GM12878 (cell line): Measurements from ENCODE around the gene FGF11. TPM values are rescaled to one million over a fixed set of nuclear protein-coding genes. Genes with fewer than 3 reads are reported as not detected.
A peak's percentile ranks its signal among the peaks of the same experiment; 100 is the strongest.

Experiments used
- ATAC-seq: fragments of 200-7000 bp; cut with Tn5 transposase; 3 replicates; pipeline ENCODE4 v1.9.1; 2020; ENCODE audit warnings: mild to moderate bottlenecking, moderate library complexity
- BruUV-seq: library from RNA; stranded (reverse); fragments of 400-500 nt; replicated peaks from 2 replicates; lab custom pipeline; 2021; lab: Mats Ljungman, UMichigan
- CTCF ChIA-PET: fragments of 300-600 bp; sonication (Branson Sonifier 250); formaldehyde crosslinking; extraction: SDS; loops from one replicate; lab custom pipeline; 2021; ENCODE audit warnings: inconsistent platforms; lab: Yijun Ruan, JAX
- POLR2A ChIA-PET: fragments of 350-600 bp; formaldehyde crosslinking; extraction: SDS; loops from one replicate; lab custom pipeline; 2021; ENCODE audit warnings: inconsistent platforms; lab: Charles Lee
- RAD21 ChIA-PET: fragments of 300-600 bp; sonication (Branson Sonifier 250); formaldehyde crosslinking; loops from one replicate; lab custom pipeline; 2023; ENCODE audit warnings: antibody characterized with exemption; ENCODE audit not compliant: unreplicated experiment; lab: Charles Lee
- SMC1A ChIA-PET: fragments of 300-600 bp; sonication (Branson Sonifier 250); formaldehyde crosslinking; loops from one replicate; lab custom pipeline; 2023; ENCODE audit not compliant: unreplicated experiment, uncharacterized antibody; lab: Charles Lee
- DNase-seq: peaks from one replicate; pipeline ENCODE4 v3.0.0-alpha.2; 2011; ENCODE audit warnings: low read depth, low spot score
- FAIRE-seq: peaks from 3 replicates; lab custom pipeline; 2011; peaks lifted over from hg19 to GRCh38; lab: Jason Lieb, UNC
- H2AFZ ChIP-seq: 2 replicates; pipeline ENCODE4 v1.6.0; 2011; ENCODE audit warnings: low read depth, low read length, control low read depth; ENCODE audit not compliant: control insufficient read depth
- H3K27ac ChIP-seq: 2 replicates; pipeline ENCODE4 v1.5.1; 2011; ENCODE audit warnings: control low read depth; ENCODE audit not compliant: control insufficient read depth, insufficient read depth
- H3K27me3 ChIP-seq, 2 experiments: replicated peaks in 1 of 2; 2 replicates each; pipeline versions ENCODE4 v1.6.0 to v1.6.1; 2011; ENCODE audit warnings: low read length in 1 of 2; ENCODE audit not compliant: control insufficient read depth in 2 of 2, insufficient read depth in 2 of 2
- H3K36me3 ChIP-seq, 2 experiments: 2 replicates each; pipeline ENCODE4 v1.5.1; 2011; ENCODE audit warnings: low read length in 1 of 2; ENCODE audit not compliant: control insufficient read depth in 2 of 2, insufficient read depth in 2 of 2
- H3K4me1 ChIP-seq: 2 replicates; pipeline ENCODE4 v1.6.1; 2011; ENCODE audit warnings: mild to moderate bottlenecking, low read length, moderate library complexity, mixed read lengths; ENCODE audit not compliant: control insufficient read depth, insufficient read depth
- H3K4me2 ChIP-seq: 2 replicates; pipeline ENCODE4 v1.6.0; 2011; ENCODE audit warnings: control low read depth; ENCODE audit not compliant: control insufficient read depth, insufficient read depth
- H3K4me3 ChIP-seq: fragments of 200-600 bp; sonication (generic); 2 replicates; pipeline ENCODE4 v1.5.1; 2016
- H3K79me2 ChIP-seq: 2 replicates; pipeline ENCODE4 v1.6.0; 2011; ENCODE audit warnings: low read length; ENCODE audit not compliant: control insufficient read depth, insufficient read depth
- H3K9ac ChIP-seq: 2 replicates; pipeline ENCODE4 v1.8.0; 2011; ENCODE audit warnings: low read length, control low read depth, mixed read lengths; ENCODE audit not compliant: control insufficient read depth, insufficient read depth
- H3K9me3 ChIP-seq: replicated peaks from 3 replicates; pipeline ENCODE4 v1.5.1; 2011; ENCODE audit warnings: mild to moderate bottlenecking, low read length; ENCODE audit not compliant: control insufficient read depth, insufficient read depth
- H4K20me1 ChIP-seq: 2 replicates; pipeline ENCODE4 v1.6.0; 2011; ENCODE audit not compliant: control insufficient read depth, insufficient read depth
- ATF7 ChIP-seq: fragments of 450-650 bp; IDR thresholded peaks from 2 replicates; pipeline ENCODE4 v1.6.1; 2016; ENCODE audit warnings: low read depth, mild to moderate bottlenecking
- BHLHE40 ChIP-seq, 2 experiments: fragments of 450-650 bp in 1 of 2; IDR thresholded peaks; 2 replicates each; pipeline ENCODE4 v1.6.1; 2011 to 2017; ENCODE audit warnings: low read depth in 2 of 2, borderline replicate concordance in 1 of 2, improper control_type of control experiment in 1 of 2, low read length in 1 of 2, mild to moderate bottlenecking in 1 of 2
- CEBPZ ChIP-seq: fragments of 150-350 bp; IDR thresholded peaks from 2 replicates; pipeline ENCODE4 v1.6.1; 2016; ENCODE audit warnings: low read depth, low read length
- CHD2 ChIP-seq: IDR thresholded peaks from 2 replicates; pipeline ENCODE4 v1.6.1; 2011; ENCODE audit warnings: low read depth, low read length, improper control_type of control experiment, borderline replicate concordance
- CREM ChIP-seq: IDR thresholded peaks from 2 replicates; pipeline ENCODE4 v1.6.1; 2014; ENCODE audit warnings: antibody characterized with exemption, low read depth
- E4F1 ChIP-seq: fragments of 450-650 bp; IDR thresholded peaks from 2 replicates; pipeline ENCODE4 v1.6.1; 2018; ENCODE audit warnings: borderline replicate concordance, mild to moderate bottlenecking; ENCODE audit not compliant: partially characterized antibody
- HDGF ChIP-seq: fragments of 450-650 bp; IDR thresholded peaks from 2 replicates; pipeline ENCODE4 v1.6.1; 2016; ENCODE audit warnings: antibody characterized with exemption
- KAT2A ChIP-seq: conservative IDR thresholded peaks from 2 replicates; pipeline ENCODE4 v1.6.1; 2011; ENCODE audit warnings: low read depth, low read length; ENCODE audit not compliant: control insufficient read depth
- MTA3 ChIP-seq: IDR thresholded peaks from 2 replicates; pipeline ENCODE4 v1.6.1; 2012; ENCODE audit warnings: low read length, inconsistent platforms, borderline replicate concordance
- RAD51 ChIP-seq: fragments of 450-650 bp; IDR thresholded peaks from 2 replicates; pipeline ENCODE4 v1.6.1; 2016; ENCODE audit warnings: moderate library complexity, mild to moderate bottlenecking, inconsistent platforms
- RB1 ChIP-seq: fragments of 450-650 bp; formaldehyde crosslinking; IDR thresholded peaks from 2 replicates; pipeline ENCODE4 v1.6.1; 2017; ENCODE audit warnings: mild to moderate bottlenecking, borderline replicate concordance
- SP1 ChIP-seq: IDR thresholded peaks from one replicate; pipeline ENCODE4 v1.6.1; 2011; ENCODE audit warnings: low read depth, low read length
- USF2 ChIP-seq: IDR thresholded peaks from 2 replicates; pipeline ENCODE4 v1.6.1; 2011; ENCODE audit warnings: low read depth, low read length, improper control_type of control experiment, borderline replicate concordance
- ZNF274 ChIP-seq: IDR thresholded peaks from one replicate; pipeline ENCODE4 v1.8.0; 2011; ENCODE audit not compliant: insufficient read length, insufficient read depth
- WGBS: methylation state at CpG from one replicate; pipeline ENCODE4 v1.1.6; 2016; ENCODE audit warnings: low lambda C conversion rate; ENCODE audit not compliant: insufficient replicate concordance, insufficient coverage; ENCODE audit errors: missing lambda C conversion rate; 5-methylcytosine and 5-hydroxymethylcytosine counted together
- in situ Hi-C: fragments of 300-500 bp; cut with MboI; formaldehyde crosslinking; loops from 9 replicates; pipeline ENCODE4 v1.14.3; 2018; ENCODE audit warnings: mixed read lengths
- intact Hi-C: fragments of 100-400 bp; cut with micrococcal nuclease; formaldehyde crosslinking; loops from one replicate; pipeline ENCODE4 v1.14.2; 2022; ENCODE audit not compliant: unreplicated experiment
- polyA plus RNA-seq, 11 experiments: library from polyadenylated mRNA; depleted of rRNA in 4 of 11; unstranded in 6 of 11; stranded (reverse) in 5 of 11; fragments of >200 nt; fragmentation: Nextera tagmentation in 4 of 11; fragmentation: Illumina TruSeq in 1 of 11; extraction: Ambion mirVana in 4 of 11; extraction: Trizol in 1 of 11; gene quantifications; 1 replicate in 1 of 11; 2 replicates in 10 of 11; pipeline versions ENCODE4 v1.2.1 to v1.2.3, GENCODE V29; 2011 to 2016; ENCODE audit warnings: inconsistent platforms in 2 of 11, missing spikeins in 2 of 11, low read depth in 1 of 11
- total RNA-seq, 4 experiments: library from RNA; depleted of rRNA in 3 of 4; stranded (reverse); fragments of >200 nt in 3 of 4; fragmentation: Illumina TruSeq in 1 of 4; extraction: Trizol in 1 of 4; gene quantifications; 2 replicates each; pipeline versions ENCODE4 v1.2.1 to v1.2.3, GENCODE V29; 2013 to 2021

FGF11 gene
- total and polyA plus RNA-seq, 10 of the 15 experiments (the other 5 are each of a cell fraction or from before 2014, with no cell fraction given), result 0.69 to 21.1 (median 2.6) TPM

- Histone ChIP-seq H3K27ac (peak overlapping the region; percentile 46; the same call in 1 of the 2 replicates), H3K4me3 (peak overlapping the region; percentile 97), H3K36me3 (no peaks in the 10 kb centered on the region), H3K4me1 (peaks cover 33% of the 10 kb centered on the region), H3K9me3 (no peaks in the 10 kb centered on the region), H3K27me3 (peaks cover 0 to 4% of the 10 kb centered on the region in 2 experiments; a peak in 2 of 4 replicates), H2AFZ (peak overlapping the region; percentile 82), H3K4me2 (peak overlapping the region; percentile 91), H3K79me2 (peaks cover 6% of the 10 kb centered on the region), H4K20me1 (no peaks in the 10 kb centered on the region), H3K9ac (peak overlapping the region; percentile 77)
- in situ Hi-C loops (no loop called here), intact Hi-C loops (no loop called here)
- no peak for DNase-seq
- CTCF ChIA-PET, result interaction anchor here (0.7 to 2.8 kb wide), 8 partner anchors 14 to 247 kb away, joined by 3 to 20 read pairs (median 3); partner anchors contain the start of genes NEURL4, SAT2, SENP3 and TP53
- BruUV-seq, result no TSS peak
- FAIRE-seq, result peak; percentile 68
- 1% methylated on average over 33 of the region's 46 CpGs for WGBS
- SMC1A ChIA-PET, result interaction anchor here (0.9 to 1.9 kb wide), 8 partner anchors 12 to 119 kb away, joined by 3 to 8 read pairs (median 4); partner anchors contain the start of genes SLC35G6, TNFSF13 and ZBTB4
- POLR2A ChIA-PET, result interaction anchor here (0.7 to 8.2 kb wide), 12 partner anchors 8 to 144 kb away, joined by 3 to 63 read pairs (median 4); partner anchors contain the start of genes POLR2A, SENP3, SLC35G6 and TMEM256
- RAD21 ChIA-PET, result interaction anchor here (0.7 to 2.5 kb wide), 9 partner anchors 15 to 120 kb away, joined by 3 to 12 read pairs (median 3); partner anchors contain the start of genes SENP3, TMEM95 and ZBTB4
- peak; percentile 9 for ATAC-seq
- TF ChIP-seq CEBPZ (no peak), RB1 (no peak), CHD2 (no peak; the same call in 1 of the 2 replicates), RAD51 (peak; percentile 75), USF2 (peak; percentile 15; the same call in 1 of the 2 replicates), KAT2A (no peak), ZNF274 (no peak), HDGF (0 out of 2 replicates have a peak, but pooled peaks have one; percentile 72), E4F1 (no peak), SP1 (no peak), BHLHE40 (IDR thresholded peaks at IDR 0.05; ENCODE audit: borderline replicate concordance in 1 of 2, low read depth in 2 of 2, low read length in 1 of 2) (peak; percentile 43 to 87; a peak in 3 of 4 replicates), CREM (peak; percentile 33), MTA3 (no peak), ATF7 (peak; percentile 95)
Measured at GRCh38 chr17:7440113-7440833, 961 bp downstream of the FGF11 start.
